Nucleus accumbens (tissue), 56 donors: ENCODE data around the gene RPN2.

ENCODE experiments used
- DNase-seq, 56 donors: peaks; one replicate each; lab custom pipeline; 2025; lab: John Stamatoyannopoulos, UW

RPN2 gene

GRCh38 chr20:37261714-37262113, 82.6 kb downstream of the RPN2 start, which contains the start of gene GHRH:
Gene GHRH, minus strand, starts transcription at chr20:37261814. Its CDS starts 4,925 bp downstream, at chr20:37256889.
- DNase-seq, result no peak

GRCh38 chr20:37262505-37262904, 83.4 kb downstream of the RPN2 start:
- DNase-seq, result no peak

- DNase-seq, result no peak
These were observed 84.6 kb downstream of the RPN2 start for GRCh38 chr20:37263686-37264085.

- DNase-seq, result no peak
These were observed 86.0 kb downstream of the RPN2 start for GRCh38 chr20:37265152-37265551.

GRCh38 chr20:37266940-37267666, 88.0 kb downstream of the RPN2 start:
- DNase-seq, result no peak

GRCh38 chr20:37267667-37268313, 88.7 kb downstream of the RPN2 start:
- DNase-seq, result peak in 48 of 56 donors; percentile 8 to 76 (median 38)

GRCh38 chr20:37270576-37271420, 91.7 kb downstream of the RPN2 start:
- DNase-seq, result peak in 3 of 56 donors; percentile 8 to 14 (median 9)

GRCh38 chr20:37271421-37271768, 92.3 kb downstream of the RPN2 start:
- DNase-seq, result no peak

GRCh38 chr20:37273988-37274387, 94.9 kb downstream of the RPN2 start:
- no peak for DNase-seq

GRCh38 chr20:37274851-37275524, 95.9 kb downstream of the RPN2 start:
- no peak for DNase-seq

GRCh38 chr20:37276494-37277252, 97.5 kb downstream of the RPN2 start:
- DNase-seq, result peak in 14 of 56 donors; percentile 4 to 45 (median 14)

GRCh38 chr20:37277253-37277593, 98.1 kb downstream of the RPN2 start:
- DNase-seq, result no peak

GRCh38 chr20:37278966-37279590, 99.9 kb downstream of the RPN2 start:
- DNase-seq, result no peak

GRCh38 chr20:37279820-37280219, 100.7 kb downstream of the RPN2 start:
- no peak for DNase-seq

GRCh38 chr20:37280403-37280802, 101.3 kb downstream of the RPN2 start:
- DNase-seq, result peak in 2 of 56 donors; percentile 13 to 23

GRCh38 chr20:37282556-37282955, 103.4 kb downstream of the RPN2 start:
- DNase-seq, result no peak

GRCh38 chr20:37283530-37284195, 104.5 kb downstream of the RPN2 start:
- DNase-seq, result no peak

GRCh38 chr20:37284691-37285161, 105.6 kb downstream of the RPN2 start:
- no peak for DNase-seq
